Left renal pelvis (tissue), 4 donors: ENCODE measurements around the gene GLDN. TPM values are rescaled to one million over a fixed set of nuclear protein-coding genes. Genes with fewer than 3 reads are reported as not detected.

ENCODE experiments used
- DNase-seq, 4 donors: peaks; one replicate each; pipeline ENCODE4 v3.0.0-alpha.2; 2013; ENCODE audit warnings: low read depth in 4 of 4, low spot score in 3 of 4
- polyA plus RNA-seq, 4 donors: library from polyadenylated mRNA; unstranded; fragments of 120-200 nt; gene quantifications; one replicate each; pipeline ENCODE4 v1.2.1, GENCODE V29; 2013; ENCODE audit not compliant: insufficient read length in 4 of 4

GLDN gene
- polyA plus RNA-seq: under 1 TPM; 0.14 to 0.52 (median 0.26) TPM

DNA sequence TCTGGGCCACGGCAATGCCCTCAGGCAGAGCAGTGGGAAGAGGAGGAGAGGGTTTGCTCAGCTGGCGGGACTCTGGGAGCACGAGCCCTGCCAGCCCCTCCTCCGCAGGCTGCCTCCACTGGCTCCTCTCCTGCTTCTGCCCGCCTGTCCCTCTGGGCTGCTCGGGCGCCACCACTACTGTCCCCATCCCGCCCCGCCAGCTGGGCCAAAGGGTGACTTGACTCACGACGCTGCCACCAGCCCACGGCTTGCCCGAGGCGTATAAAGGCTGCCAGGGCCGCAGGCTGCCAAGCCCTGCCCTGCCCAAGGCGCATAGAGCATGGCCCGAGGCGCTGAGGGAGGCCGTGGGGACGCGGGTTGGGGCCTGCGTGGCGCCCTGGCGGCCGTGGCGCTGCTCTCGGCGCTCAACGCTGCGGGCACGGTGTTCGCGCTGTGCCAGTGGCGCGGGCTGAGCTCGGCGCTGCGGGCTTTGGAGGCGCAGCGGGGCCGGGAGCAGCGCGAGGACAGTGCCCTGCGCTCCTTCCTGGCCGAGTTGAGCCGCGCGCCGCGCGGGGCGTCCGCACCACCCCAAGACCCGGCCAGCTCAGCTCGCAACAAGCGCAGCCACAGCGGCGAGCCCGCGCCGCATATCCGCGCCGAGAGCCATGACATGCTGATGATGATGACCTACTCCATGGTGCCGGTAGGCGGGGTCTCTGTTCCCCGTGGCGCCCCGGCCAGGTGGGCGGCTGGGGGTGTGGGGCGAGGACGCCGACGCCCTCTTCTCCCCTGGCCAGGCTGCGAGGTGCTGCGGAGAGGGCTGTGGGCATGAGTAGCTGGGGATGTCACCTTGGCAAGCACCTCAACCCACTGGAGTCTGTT lies at the start of gene GLDN:
Gene GLDN, plus strand, starts transcription at position 290 of the 861 bp plus-strand sequence. Its CDS starts 30 bp downstream, at position 320.
- DNase-seq: no peak

DNA sequence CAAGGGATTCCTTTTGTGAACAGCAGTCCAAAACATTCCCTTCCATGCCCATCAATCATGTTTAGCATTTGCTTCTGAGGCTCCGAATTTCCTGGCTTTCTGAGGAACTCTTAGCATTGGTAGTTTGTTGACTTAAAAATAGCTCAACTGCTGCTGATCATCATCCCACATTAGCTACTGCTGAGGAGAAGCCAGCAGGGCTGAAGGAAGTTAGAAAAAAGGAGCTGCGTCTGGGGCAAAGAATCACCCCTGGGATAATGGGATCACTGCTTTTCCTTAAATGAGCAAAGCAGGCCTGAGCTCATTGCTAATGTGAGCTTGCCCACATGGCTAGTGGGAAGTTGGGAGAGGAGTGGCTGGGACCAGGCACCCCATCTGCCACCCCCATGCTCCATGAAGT lies 42.8 kb upstream of the GLDN start:
- DNase-seq: no peak

DNA sequence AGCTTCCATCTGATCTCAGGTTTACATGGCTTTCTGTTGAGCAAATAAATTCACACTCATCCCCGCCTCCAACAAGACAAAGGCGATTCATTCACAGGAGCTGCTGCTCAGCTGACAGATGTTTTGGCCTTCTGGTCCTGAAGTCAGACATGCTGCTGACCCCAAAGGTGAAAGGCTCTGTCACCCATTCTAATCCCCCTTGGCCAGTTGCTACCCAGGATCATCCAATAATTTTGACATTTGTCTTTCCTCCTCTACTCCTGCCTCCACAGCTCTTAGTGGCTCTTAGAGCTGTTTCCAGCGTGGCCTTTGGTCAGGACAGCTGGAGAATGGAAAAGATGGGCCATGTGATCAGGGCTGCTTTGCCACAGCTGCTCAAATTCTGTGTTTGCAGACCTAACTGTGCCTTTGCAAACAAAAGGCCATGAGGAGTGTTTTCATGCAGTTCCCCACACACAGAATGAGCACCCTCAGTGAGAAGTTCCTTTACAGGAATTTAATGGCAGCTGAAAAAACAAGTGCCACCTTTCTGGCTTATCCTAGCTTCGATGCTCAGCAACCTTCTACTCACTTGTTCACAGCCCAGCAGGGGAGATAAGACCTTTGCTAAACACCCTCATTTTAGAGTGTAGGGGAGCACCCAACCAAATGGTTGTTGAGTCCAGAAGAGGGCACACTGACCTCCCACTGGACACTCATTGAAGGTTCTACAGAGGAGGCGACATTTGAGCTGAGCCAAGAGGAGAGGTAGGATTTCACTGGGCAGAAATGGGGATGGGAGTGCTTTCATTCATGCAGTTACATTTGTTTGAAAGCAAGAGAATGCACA lies 42.1 kb upstream of the GLDN start:
- DNase-seq: no peak

DNA sequence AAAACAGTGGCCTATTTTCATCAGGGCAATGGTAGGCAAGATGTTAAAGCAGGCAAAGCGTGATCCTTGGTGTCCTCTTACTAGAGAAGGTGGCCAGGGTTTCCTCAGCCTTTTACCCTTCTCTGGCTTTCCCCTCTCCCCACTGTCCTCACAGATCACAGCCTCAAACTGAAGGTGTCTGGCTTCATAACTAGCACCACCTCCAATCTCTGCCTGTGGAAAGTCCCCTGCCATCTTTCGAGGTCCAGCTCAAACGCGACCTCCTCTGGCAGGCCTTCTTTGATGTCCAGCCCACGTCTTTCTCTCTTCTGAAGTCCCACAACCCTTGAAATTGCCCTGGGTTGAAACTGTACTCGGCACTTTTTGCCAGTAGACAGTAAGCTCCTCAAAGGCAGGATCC lies 39.0 kb upstream of the GLDN start:
- DNase-seq: no peak

DNA sequence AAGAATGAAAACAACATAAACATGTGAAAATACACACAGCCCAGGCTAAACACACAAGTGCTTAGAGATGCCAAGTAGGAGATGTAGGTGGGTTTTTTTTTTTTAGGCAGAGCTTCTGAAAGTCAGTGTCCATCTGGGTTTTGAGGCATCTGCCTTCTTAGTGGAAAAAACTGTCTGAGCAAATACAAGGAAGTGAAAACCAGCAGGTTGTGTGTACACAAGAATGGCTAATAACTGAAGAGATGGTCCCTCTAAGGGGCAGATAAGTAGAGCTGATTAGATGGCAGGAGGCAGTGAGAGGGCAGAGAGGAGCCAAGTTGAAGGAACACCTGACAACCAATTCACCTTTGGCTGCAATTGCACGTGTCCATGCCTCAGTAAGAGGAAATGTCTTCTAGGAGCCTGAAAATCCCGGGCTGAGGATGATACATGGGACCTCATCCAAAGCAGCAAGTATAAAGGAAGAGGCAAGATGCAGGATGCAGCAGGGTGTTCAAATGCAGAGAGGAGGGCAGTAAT lies 37.9 kb upstream of the GLDN start:
- DNase-seq: no peak

DNA sequence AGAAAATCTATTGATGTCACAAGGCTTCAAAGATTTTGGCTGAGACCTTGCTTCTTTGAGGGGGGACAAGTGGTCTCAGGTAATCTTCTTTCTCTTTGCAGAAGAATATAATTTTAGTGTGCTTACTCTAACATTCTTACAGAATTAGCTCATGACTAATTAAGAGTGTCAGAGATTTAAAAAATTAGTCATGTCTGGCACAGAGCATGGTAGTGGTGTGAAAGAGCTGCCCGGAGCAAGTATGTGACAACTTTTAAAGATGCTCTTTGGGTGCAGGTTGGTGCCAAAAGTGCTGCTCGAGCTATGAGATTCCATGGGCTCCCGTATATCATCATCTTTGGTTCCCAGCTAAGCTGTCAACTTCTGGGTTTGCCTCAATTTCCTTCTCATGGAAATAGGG lies 34.1 kb upstream of the GLDN start:
- no peak for DNase-seq

DNA sequence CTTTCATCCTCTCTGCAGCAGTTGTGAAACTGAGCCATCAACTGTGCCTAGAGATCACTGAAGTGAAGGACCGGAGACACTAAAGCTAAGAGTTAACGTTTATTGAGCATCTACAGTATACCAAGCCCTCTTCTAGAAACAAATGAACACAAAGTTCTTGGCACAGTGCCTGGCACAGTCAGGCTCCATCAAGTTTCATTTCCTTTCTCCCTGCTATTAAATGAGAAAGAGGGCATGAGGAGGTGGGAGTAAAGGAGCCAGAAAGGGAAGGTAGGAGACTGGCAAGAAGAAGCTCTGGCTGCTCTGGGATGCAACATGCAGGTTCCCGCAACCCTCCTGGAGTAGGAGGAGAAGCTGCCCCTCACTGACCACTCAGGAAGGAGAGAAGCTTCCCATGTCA lies 33.6 kb upstream of the GLDN start:
- no peak for DNase-seq

DNA sequence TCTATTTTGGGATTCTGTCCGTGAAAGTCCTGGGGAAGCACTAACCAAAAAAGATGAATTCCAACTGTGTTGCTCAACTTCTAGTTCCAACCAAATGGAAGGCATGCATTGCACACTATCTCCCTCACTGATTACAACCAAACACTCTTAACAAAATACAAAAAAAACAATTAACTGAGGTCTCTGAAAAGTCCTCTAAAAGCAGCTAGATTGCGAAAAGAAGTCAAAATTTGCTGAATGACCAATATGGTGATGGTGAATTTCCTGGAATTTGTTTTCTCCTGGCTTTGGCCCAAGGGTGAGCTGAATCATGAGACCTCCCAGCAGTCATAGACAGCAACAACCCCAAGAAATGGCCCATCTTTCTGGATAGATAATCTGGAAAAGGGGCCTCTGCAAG lies 31.4 kb upstream of the GLDN start:
- DNase-seq: no peak

DNA sequence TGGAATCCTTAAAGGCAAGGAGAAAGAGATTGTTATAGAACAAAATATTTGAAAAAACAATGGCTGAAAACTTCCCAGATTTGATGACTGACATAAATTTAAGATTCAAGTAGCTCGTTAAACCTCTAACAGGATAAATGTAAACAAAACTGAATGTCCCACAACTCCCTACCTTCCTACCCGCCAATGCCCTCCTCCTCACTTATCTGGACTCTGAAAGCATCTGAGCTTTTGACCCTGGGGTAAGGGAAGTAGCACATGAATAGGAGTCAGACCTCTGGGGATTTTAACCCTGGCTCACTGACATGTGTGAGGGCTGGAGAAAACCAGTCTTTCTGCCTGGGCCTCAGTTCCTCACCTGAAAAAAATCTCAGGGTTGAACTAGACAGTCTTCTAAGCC lies 29.9 kb upstream of the GLDN start:
- DNase-seq: no peak

DNA sequence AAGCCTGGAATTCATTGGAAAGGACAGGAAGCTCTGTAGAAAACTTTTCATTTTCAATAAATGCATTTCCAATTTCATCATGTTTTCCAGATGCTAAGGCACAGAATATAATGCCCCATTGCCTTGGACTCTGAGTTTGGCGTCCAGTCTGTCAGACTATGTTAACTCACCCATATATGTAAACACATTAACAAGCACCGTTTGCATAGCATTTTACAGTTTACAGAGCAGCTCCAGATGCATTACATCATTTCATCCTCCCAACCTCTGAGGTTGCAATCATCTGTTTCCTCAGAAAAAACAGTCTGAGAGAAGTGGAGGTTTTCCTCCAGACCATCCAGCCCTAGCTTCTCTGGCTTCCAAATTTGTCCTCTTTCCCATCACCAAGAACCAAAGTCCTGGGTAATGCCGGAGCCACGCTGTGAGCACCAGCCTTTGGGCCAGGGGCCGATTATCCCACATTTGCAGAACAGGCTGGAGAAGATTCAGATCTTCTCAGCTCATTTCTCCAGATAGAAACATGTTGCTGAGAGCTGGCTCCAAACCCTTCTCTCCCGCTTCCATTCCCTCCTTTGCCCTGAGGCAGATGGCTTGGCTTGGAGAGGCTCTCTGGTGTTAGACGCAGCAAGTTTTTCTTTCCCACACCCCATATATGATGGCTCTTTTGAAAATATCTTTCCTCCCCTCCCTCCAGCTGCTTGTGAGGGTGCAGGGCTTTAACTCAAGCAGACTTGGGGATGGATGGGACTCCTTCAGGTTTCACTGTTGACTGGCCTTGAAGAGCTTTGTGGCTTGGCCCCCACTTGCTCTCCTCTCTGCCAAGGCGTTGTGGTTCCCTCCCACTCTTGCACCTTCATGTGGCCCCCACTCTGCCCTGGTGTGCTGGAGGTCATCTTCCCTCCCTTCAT lies 29.0 kb upstream of the GLDN start:
- no peak for DNase-seq

DNA sequence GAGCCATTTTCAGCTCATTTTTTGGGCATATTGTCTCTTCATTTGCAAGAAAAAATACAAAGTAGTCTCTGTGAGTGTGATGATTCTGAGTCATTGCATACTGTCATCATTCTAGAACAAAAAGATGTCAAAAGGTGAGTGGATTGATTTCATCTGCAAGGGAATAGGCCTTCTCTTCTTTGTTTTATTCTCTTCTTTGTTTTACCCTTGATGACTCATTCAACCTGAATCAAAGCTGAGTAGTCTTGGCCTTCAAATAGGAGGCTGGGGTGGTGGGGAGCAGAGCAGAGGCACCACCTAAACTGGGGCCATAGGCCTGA lies 28.4 kb upstream of the GLDN start:
- DNase-seq: no peak

DNA sequence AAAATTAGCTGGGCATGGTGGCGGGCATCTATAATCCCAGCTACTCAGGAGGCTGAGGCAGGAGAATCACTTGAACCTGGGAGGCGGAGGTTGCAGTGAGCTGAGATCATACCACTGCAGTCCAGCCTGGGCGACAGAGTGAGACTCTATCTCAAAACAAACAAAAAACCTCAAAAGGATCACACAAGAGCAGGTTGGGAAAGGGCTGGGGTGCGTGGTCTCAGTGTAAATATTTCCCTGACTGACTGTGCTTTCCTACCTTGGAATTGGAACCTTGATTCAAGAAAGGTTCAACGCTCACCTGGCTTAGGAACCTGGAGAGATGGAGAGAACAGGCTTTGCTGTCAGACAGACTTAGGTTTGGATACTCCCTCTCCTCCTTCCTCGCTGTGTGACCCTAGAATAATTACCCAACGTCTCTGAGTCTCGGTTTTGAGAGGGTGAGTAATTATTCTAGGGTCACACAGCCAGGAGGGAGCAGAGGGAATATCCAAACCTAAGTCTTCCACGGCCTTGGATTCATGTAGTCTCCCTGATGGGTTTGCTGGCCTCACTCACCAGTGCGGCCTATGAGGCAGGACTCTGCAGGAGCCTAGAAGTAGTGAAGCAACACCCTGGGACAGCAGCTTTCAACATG lies 27.7 kb upstream of the GLDN start:
- no peak for DNase-seq

DNA sequence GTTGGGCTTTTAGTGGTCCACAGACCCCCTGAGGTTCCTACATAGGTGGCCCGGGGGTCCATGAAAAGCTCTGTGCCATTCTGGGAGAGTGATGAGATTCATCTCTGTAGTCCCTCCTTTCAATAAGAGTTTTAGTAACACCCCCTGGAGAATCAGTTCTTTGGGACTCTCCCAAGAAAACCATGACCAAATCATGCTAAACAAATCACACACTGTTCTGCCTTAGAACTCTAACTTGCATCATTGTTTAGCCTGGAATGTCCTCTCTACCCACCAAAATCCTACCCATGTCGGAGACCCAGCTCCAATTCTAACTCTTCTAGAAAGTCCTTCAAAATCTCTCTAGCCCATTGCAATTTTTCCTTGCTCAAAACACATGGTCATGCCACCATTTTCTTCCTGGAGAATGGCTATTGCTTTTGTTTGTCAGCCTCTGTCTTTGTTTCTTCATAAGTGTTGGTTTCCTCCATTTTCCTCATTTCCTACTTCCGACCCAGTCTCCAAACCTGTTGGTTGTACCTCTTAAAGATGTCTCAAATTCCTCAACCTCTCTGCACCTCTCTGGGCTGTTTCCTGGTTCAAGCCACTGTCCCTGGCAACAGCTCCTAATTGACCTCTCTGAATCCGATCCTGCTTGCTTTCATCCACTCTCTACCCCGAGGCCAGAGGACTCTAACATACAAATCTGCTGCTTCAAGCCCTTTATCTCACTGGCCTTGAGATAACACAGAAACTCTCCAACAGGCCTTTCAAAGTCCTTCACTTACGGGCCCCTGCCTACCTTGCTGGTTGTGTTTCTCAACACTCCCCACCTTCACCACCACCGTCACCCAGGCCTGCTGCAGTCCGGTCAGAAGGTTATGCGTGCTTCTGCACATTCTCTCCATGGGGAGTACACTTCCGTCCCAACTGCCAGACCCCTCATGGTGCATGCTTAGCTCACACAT lies 26.8 kb upstream of the GLDN start:
- DNase-seq: no peak

DNA sequence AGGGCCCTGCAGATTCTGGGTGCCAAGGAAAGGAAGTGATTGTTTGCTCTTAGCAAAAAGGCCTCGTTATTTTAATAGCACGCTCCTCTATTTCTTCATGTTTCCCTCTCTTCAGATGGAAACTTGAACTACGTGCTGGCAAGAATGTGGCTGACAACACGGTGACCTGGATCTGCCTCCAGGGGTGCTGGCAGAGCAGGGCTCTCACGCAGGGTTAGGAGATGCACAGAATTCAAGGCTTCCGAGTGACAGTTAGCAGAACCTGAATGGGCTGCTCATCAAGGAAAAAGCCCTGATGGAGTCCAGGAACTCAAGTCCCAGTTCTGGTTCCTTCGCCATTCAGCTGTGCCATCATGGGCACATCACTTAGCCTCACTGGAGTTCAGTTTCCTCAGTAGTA lies 25.7 kb upstream of the GLDN start:
- no peak for DNase-seq

DNA sequence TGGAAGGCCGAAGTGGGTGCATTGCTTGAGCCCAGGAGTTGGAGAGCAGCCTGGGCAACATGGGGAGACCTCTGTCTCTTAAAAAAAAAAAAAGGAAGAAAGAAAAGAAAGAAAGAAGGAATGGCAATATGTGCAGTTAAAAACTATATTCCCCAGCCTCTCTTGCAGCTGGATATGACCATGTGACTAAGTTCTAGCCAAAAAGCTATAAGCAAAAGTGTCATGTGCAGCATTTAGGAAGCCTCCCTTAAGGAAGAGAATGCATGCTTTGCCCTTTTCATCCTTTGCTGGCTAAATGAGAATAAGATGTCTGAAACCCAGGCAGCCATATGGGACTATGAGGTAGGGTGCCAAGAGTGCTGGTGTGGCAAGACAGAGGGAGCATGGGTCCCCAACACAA lies 24.8 kb upstream of the GLDN start:
- DNase-seq: no peak

DNA sequence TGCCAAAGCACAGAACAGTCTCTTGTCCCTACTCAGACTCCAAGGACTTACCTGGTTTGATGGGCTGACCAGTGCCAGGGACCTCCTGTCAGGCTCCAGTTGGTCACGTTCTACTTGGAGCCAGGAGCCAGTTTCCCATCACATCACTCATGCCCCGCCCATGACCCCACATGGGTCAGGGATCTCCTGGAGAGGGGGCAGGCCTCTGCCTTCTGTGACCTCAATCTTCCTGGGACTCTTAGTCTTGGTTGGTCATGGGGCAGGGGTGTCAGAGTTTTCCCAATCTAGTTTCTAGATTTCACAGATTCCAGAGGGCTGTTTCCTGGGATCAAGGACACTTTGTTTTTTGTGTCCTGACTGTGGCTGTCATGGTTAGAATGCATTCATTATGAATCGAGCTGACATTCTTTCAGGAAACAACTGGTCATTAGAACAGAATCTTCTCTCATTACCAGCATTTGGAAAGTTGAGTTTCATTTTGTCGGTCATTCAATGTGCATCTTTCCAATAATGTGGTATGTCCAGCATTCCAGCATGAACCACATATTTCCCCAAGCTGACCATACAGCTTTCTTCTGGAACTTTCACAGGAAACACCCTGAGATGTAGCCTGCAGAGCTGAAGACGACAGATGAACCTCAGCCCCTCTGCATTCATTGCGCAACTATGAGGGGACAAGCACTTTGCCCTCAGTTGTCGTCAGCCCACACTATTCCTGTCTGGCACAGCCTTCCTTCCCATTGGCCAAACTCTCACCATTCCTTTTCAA lies 22.9 kb upstream of the GLDN start:
- DNase-seq: no peak

DNA sequence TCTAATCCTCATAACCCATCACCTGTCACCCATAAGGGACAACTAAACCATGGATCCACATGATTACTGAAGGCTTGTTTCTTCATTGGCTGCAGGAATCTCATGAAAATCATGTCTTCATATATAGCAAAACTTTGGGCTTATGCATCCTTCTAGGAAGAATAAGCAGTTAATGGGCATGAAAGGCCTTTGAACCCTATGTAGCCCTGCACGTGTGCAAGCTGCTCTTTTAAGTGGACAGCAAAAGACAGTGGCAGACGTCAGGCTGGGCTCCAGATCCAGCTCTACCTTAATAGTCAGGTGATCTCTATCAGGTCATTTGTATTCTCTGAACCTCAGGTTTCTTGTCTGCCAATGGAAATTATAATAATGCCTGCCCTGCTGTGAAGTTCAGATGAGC lies 21.9 kb upstream of the GLDN start:
- no peak for DNase-seq

DNA sequence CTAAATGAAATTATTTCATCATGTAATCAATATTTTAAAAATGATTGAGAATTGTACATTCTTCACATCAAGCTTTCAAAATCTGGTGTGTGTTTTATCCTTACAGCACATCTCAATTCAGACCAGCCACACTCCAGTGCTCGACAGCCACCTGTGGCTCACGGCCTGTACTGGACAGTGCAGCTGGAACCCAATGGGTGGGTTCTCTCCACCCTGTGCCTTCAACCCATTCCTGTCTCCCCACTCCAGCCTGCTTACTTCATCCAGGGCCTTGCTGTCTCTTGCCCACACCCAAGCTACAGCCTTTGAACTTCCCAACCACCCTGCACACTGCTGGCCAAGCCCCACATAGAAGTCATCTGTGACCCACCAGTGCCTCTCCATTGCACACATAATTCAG lies 20.6 kb upstream of the GLDN start:
- no peak for DNase-seq
